GM19023 (cell line): Measurements from ENCODE around the gene EEF1G.
"Not testable (repeated sequence)": the region's sequence is repeated elsewhere in the genome, so short reads cannot be mapped to it uniquely, and the experiment has no call there.

Experiments used
- ATAC-seq: cut with Tn5 transposase; IDR thresholded peaks from one replicate; pipeline ENCODE4 v1.9.1; 2021; ENCODE audit warnings: mild to moderate bottlenecking, moderate library complexity; ENCODE audit not compliant: unreplicated experiment

EEF1G gene

GRCh38 chr11:62573592-62574362 lies at the start of gene EEF1G:
Gene EEF1G, minus strand, starts transcription at chr11:62573891. Its CDS starts 49 bp downstream, at chr11:62573842.
- ATAC-seq, result peak; percentile 90

- ATAC-seq, result no peak
Observed at GRCh38 chr11:62622476-62623089, 48.9 kb upstream of the EEF1G start.

GRCh38 chr11:62621567-62622470 lies 48.1 kb upstream of the EEF1G start, which contains the start of gene B3GAT3:
Gene B3GAT3, minus strand, starts transcription at chr11:62621986. Its CDS starts 39 bp downstream, at chr11:62621947.
- ATAC-seq, result peak; percentile 97

GRCh38 chr11:62621027-62621566 lies 47.4 kb upstream of the EEF1G start:
- ATAC-seq, result no peak

GRCh38 chr11:62616957-62617356 lies 43.3 kb upstream of the EEF1G start:
- not testable (repeated sequence) for ATAC-seq

GRCh38 chr11:62615521-62615920 lies 41.8 kb upstream of the EEF1G start:
- ATAC-seq, result no peak

- no peak for ATAC-seq
Observed at GRCh38 chr11:62614275-62614674, 40.6 kb upstream of the EEF1G start.

- no peak for ATAC-seq
Observed at GRCh38 chr11:62613291-62613778, 39.6 kb upstream of the EEF1G start.

GRCh38 chr11:62612366-62613290 lies 38.9 kb upstream of the EEF1G start, which contains the start of the genes EML3 and ROM1:
Gene EML3, minus strand, starts transcription at chr11:62612775. Its CDS starts 318 bp downstream, at chr11:62612457.
Gene ROM1, plus strand, starts transcription at chr11:62613257. Its CDS starts 25 bp downstream, at chr11:62613282.
- peak; percentile 74 for ATAC-seq

- peak; percentile 21 for ATAC-seq
Observed at GRCh38 chr11:62611705-62612365, 38.1 kb upstream of the EEF1G start.

GRCh38 chr11:62610814-62611704 lies 37.4 kb upstream of the EEF1G start:
- ATAC-seq, result no peak

GRCh38 chr11:62610403-62610802 lies 36.7 kb upstream of the EEF1G start:
- ATAC-seq, result no peak

- no peak for ATAC-seq
Observed at GRCh38 chr11:62608776-62609175, 35.1 kb upstream of the EEF1G start.

- no peak for ATAC-seq
Observed at GRCh38 chr11:62607714-62608113, 34.0 kb upstream of the EEF1G start.

GRCh38 chr11:62605902-62606301 lies 32.2 kb upstream of the EEF1G start:
- no peak for ATAC-seq

- ATAC-seq, result no peak
Observed at GRCh38 chr11:62605467-62605866, 31.8 kb upstream of the EEF1G start.

GRCh38 chr11:62604460-62605120 lies 30.9 kb upstream of the EEF1G start:
- no peak for ATAC-seq
